C4-2B (cell line): ENCODE results near the gene SIN3B.

ENCODE experiments used
- CTCF ChIP-seq: fragments of 450-650 bp; conservative IDR thresholded peaks from 2 replicates; pipeline ENCODE4 v1.5.1; 2017; ENCODE audit warnings: mild to moderate bottlenecking
- ZFX ChIP-seq: fragments of 450-650 bp; IDR thresholded peaks from 2 replicates; pipeline ENCODE4 v1.6.1; 2017

GRCh38 chr19:16867211-16867610 lies 38.0 kb downstream of the SIN3B start:
- no peak for TF ChIP-seq CTCF
- no peak for TF ChIP-seq ZFX
